Left cardiac atrium (tissue), 2 donors: ENCODE measurements around the gene FBXO38. TPM values are rescaled to one million over a fixed set of nuclear protein-coding genes. Genes with fewer than 3 reads are reported as not detected.

Experiments
- total RNA-seq, 2 donors: library from RNA; stranded (reverse); fragmentation: NEBNext Ultra II Directional; extraction: Animal tissue kit (Norgen Biotek cat#: 25700); gene quantifications; one replicate each; pipeline ENCODE4 v1.2.1, GENCODE V29; 2021
- donor health status: DM: no; HTN: yes; CAD: no; lungs with severe emphysema.
- donor health status: DM: yes; HTN: yes; CAD: no.

FBXO38 gene
- total RNA-seq, 2 donors from 2014 or later: 33.5 to 39.6 TPM

Other genes starting within 250 kb of the FBXO38 start
- gene SPINK14, start 215.4 kb upstream of the FBXO38 start, total RNA-seq: not detected
- not detected for gene SPINK6, start 180.9 kb upstream of the FBXO38 start, total RNA-seq
- not detected for gene MARCOL, start 145.4 kb upstream of the FBXO38 start, total RNA-seq
- not detected for gene SPINK13, start 115.2 kb upstream of the FBXO38 start, total RNA-seq
- gene SPINK7, start 71.5 kb upstream of the FBXO38 start, total RNA-seq: not detected
- not detected for gene SPINK9, start 48.4 kb upstream of the FBXO38 start, total RNA-seq